Tibial nerve (tissue), 4 donors: ENCODE measurements around the gene FTCD. TPM values are rescaled to one million over a fixed set of nuclear protein-coding genes. Genes with fewer than 3 reads are reported as not detected.

Source experiments
- DNase-seq, 2 donors: peaks; one replicate each; pipeline ENCODE4 v3.0.0-alpha.2; 2019; ENCODE audit warnings: low spot score in 2 of 2
- H3K27ac ChIP-seq, 4 donors: fragments of 200-600 bp; sonication (generic) in 3 of 4; one replicate each; pipeline ENCODE4 v1.5.1; 2017 to 2019; ENCODE audit warnings: mild to moderate bottlenecking in 1 of 4
- H3K27me3 ChIP-seq, 2 donors: fragments of 200-600 bp; sonication (generic) in 1 of 2; one replicate each; pipeline versions ENCODE4 v1.5.1 to v1.6.0; 2017 to 2019
- H3K36me3 ChIP-seq, 3 donors: fragments of 200-600 bp; sonication (generic); one replicate each; pipeline ENCODE4 v1.5.1; 2018 to 2019
- H3K4me1 ChIP-seq, 4 donors: fragments of 200-600 bp; sonication (generic) in 3 of 4; one replicate each; pipeline ENCODE4 v1.5.1; 2017 to 2019
- H3K4me3 ChIP-seq, 4 donors: fragments of 200-600 bp; sonication (generic) in 3 of 4; one replicate each; pipeline ENCODE4 v1.5.1; 2017 to 2019; ENCODE audit warnings: mild to moderate bottlenecking in 1 of 4, moderate library complexity in 1 of 4
- H3K9me3 ChIP-seq, 4 donors: fragments of 200-600 bp; sonication (generic) in 3 of 4; one replicate each; pipeline ENCODE4 v1.5.1; 2017 to 2019
- CTCF ChIP-seq, 5 experiments: fragments of 200-600 bp in 3 of 5; fragments of 450-650 bp in 2 of 5; sonication (generic) in 3 of 5; IDR thresholded peaks; one replicate each; pipeline ENCODE4 v1.5.1; 2016 to 2019; ENCODE audit warnings: antibody characterized with exemption in 5 of 5, mild to moderate bottlenecking in 3 of 5, moderate library complexity in 2 of 5
- EP300 ChIP-seq, 2 donors: sonication (generic); formaldehyde crosslinking; IDR thresholded peaks; one replicate each; pipeline ENCODE4 v1.6.1; 2017; ENCODE audit warnings: antibody characterized with exemption in 2 of 2, mild to moderate bottlenecking in 1 of 2
- POLR2A ChIP-seq, 2 donors: fragments of 450-650 bp; IDR thresholded peaks; one replicate each; pipeline ENCODE4 v1.6.1; 2017; ENCODE audit warnings: antibody characterized with exemption in 2 of 2, mild to moderate bottlenecking in 2 of 2, moderate library complexity in 2 of 2
- WGBS, 2 donors: methylation state at CpG; one replicate each; pipeline ENCODE4 v1.1.5; 2018; 5-methylcytosine and 5-hydroxymethylcytosine counted together
- total RNA-seq, 4 donors: library from RNA; depleted of rRNA; stranded (reverse); fragments of >200 nt; gene quantifications; one replicate each; pipeline ENCODE4 v1.1.0, GENCODE V29; 2016

FTCD gene
- total RNA-seq, 4 donors from 2014 or later, result 2.2 to 21.2 (median 2.5) TPM

GRCh38 chr21:46128106-46128932 lies 27.1 kb downstream of the FTCD start:
- peaks cover 0 to 72% (median 0%) of the 10 kb centered on the region in 3 donors for H3K36me3 ChIP-seq

GRCh38 chr21:46127239-46128105 lies 27.9 kb downstream of the FTCD start:
- H3K4me3 ChIP-seq, result no peak overlapping the region
- DNase-seq, result peak in 1 of 2 donors; percentile 11
- no peaks in the 10 kb centered on the region for H3K4me1 ChIP-seq
- no peak overlapping the region for H3K27ac ChIP-seq
- no peaks in the 10 kb centered on the region for H3K9me3 ChIP-seq
- no peak for TF ChIP-seq EP300 (IDR thresholded peaks at IDR 0.05)
- TF ChIP-seq POLR2A (IDR thresholded peaks at IDR 0.05), result no peak
- TF ChIP-seq CTCF (IDR thresholded peaks at IDR 0.05), result no peak
- 91% methylated on average over 35 of the region's 40 CpGs for WGBS, 2 donors
- no peaks in the 10 kb centered on the region for H3K27me3 ChIP-seq
- H3K36me3 ChIP-seq, result peaks cover 0 to 76% (median 0%) of the 10 kb centered on the region in 3 donors

More at GRCh38 chr21:46128106-46128932, 27.1 kb downstream of the FTCD start:
- H3K9me3 ChIP-seq, result no peaks in the 10 kb centered on the region
- DNase-seq, result no peak
- H3K27ac ChIP-seq, result no peak overlapping the region
- 73% methylated on average over 23 of the region's 23 CpGs for WGBS, 2 donors
- TF ChIP-seq EP300 (IDR thresholded peaks at IDR 0.05) (no peak), CTCF (IDR thresholded peaks at IDR 0.05) (no peak), POLR2A (IDR thresholded peaks at IDR 0.05) (no peak)
- H3K4me1 ChIP-seq, result no peaks in the 10 kb centered on the region
- H3K27me3 ChIP-seq, result no peaks in the 10 kb centered on the region
- no peak overlapping the region for H3K4me3 ChIP-seq

GRCh38 chr21:46126309-46127238 lies 28.8 kb downstream of the FTCD start:
- TF ChIP-seq CTCF (IDR thresholded peaks at IDR 0.05) (no peak), POLR2A (IDR thresholded peaks at IDR 0.05) (no peak), EP300 (IDR thresholded peaks at IDR 0.05) (no peak)
- H3K36me3 ChIP-seq, result peaks cover 0 to 80% (median 0%) of the 10 kb centered on the region in 3 donors
- no peaks in the 10 kb centered on the region for H3K27me3 ChIP-seq
- no peaks in the 10 kb centered on the region for H3K9me3 ChIP-seq
- WGBS, 2 donors, result 82 to 83% methylated on average over 17 to 21 of the region's 32 CpGs
- peak in 1 of 2 donors; percentile 11 for DNase-seq
- no peak overlapping the region for H3K27ac ChIP-seq
- H3K4me3 ChIP-seq, result no peak overlapping the region
- H3K4me1 ChIP-seq, result no peaks in the 10 kb centered on the region

GRCh38 chr21:46125846-46126301 lies 29.5 kb downstream of the FTCD start:
- H3K27ac ChIP-seq, result no peak overlapping the region
- 85 to 91% methylated on average over 39 to 47 of the region's 47 CpGs for WGBS, 2 donors

More at GRCh38 chr21:46125846-46126301, 29.5 kb downstream of the FTCD start:
- TF ChIP-seq POLR2A (IDR thresholded peaks at IDR 0.05) (no peak), CTCF (IDR thresholded peaks at IDR 0.05) (no peak), EP300 (IDR thresholded peaks at IDR 0.05) (no peak)
- DNase-seq, result peak in 1 of 2 donors; percentile 12
- H3K36me3 ChIP-seq, result peaks cover 0 to 87% (median 0%) of the 10 kb centered on the region in 3 donors
- no peak overlapping the region for H3K4me3 ChIP-seq
- no peaks in the 10 kb centered on the region for H3K4me1 ChIP-seq
- no peaks in the 10 kb centered on the region for H3K27me3 ChIP-seq
- H3K9me3 ChIP-seq, result no peaks in the 10 kb centered on the region
